Measurements from ENCODE around the gene MICU2. TPM values are rescaled to one million over a fixed set of nuclear protein-coding genes. Genes with fewer than 3 reads are reported as not detected.

The MICU2 gene
- total RNA-seq, 1 donor from 2014 or later = 35.7 TPM

GRCh38 chr13:21538280-21538679 lies 65.7 kb downstream of the MICU2 start:
- DNase-seq (ENCODE audit: extremely low spot score, unreplicated experiment) = no peak
- H3K27me3 Mint-ChIP-seq = no peaks in the 10 kb centered on the region
- no peaks in the 10 kb centered on the region for H3K9me3 Mint-ChIP-seq
- H3K36me3 Mint-ChIP-seq = peaks cover 18% of the 10 kb centered on the region
- TF ChIP-seq, protein P1, sequence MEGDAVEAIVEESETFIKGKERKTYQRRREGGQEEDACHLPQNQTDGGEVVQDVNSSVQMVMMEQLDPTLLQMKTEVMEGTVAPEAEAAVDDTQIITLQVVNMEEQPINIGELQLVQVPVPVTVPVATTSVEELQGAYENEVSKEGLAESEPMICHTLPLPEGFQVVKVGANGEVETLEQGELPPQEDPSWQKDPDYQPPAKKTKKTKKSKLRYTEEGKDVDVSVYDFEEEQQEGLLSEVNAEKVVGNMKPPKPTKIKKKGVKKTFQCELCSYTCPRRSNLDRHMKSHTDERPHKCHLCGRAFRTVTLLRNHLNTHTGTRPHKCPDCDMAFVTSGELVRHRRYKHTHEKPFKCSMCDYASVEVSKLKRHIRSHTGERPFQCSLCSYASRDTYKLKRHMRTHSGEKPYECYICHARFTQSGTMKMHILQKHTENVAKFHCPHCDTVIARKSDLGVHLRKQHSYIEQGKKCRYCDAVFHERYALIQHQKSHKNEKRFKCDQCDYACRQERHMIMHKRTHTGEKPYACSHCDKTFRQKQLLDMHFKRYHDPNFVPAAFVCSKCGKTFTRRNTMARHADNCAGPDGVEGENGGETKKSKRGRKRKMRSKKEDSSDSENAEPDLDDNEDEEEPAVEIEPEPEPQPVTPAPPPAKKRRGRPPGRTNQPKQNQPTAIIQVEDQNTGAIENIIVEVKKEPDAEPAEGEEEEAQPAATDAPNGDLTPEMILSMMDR (conservative IDR thresholded peaks at IDR 0.05) = no peak
- H3K27ac Mint-ChIP-seq = no peak overlapping the region
- H3K4me3 Mint-ChIP-seq = no peak overlapping the region
- H3K4me1 Mint-ChIP-seq (ENCODE audit: unreplicated experiment) = no peaks in the 10 kb centered on the region

GRCh38 chr13:21537105-21537504 lies 66.9 kb downstream of the MICU2 start:
- Mint-ChIP-seq H3K27ac (no peak overlapping the region), H3K27me3 (no peaks in the 10 kb centered on the region), H3K4me1 (ENCODE audit: unreplicated experiment) (no peaks in the 10 kb centered on the region), H3K4me3 (no peak overlapping the region), H3K36me3 (peaks cover 21% of the 10 kb centered on the region), H3K9me3 (no peaks in the 10 kb centered on the region)
- DNase-seq (ENCODE audit: extremely low spot score, unreplicated experiment) = no peak
- TF ChIP-seq, protein P1 (conservative IDR thresholded peaks at IDR 0.05) = no peak

DNA sequence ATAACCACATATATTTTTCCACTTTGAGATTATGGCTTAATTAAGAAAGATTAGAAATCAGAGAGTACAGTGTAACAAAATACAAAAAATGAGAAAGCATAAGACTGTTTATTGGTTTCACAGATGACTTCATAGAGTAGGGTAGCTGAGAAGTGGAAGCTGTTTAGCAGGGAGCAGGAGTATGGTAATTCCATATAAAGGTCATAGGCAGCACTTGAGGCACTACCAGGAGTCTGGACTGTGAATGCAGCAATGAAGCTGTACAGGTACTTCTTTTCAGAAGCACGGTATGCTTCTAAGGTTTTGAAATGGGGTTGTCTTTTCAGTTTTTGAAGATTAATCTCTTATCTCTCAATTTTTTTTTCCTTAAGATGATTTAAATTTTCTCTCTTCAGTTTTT lies 69.2 kb downstream of the MICU2 start:
- DNase-seq (ENCODE audit: extremely low spot score, unreplicated experiment) = no peak
- Mint-ChIP-seq H3K27me3 (no peaks in the 10 kb centered on the region), H3K4me3 (no peak overlapping the region), H3K27ac (no peak overlapping the region), H3K9me3 (no peaks in the 10 kb centered on the region), H3K4me1 (ENCODE audit: unreplicated experiment) (no peaks in the 10 kb centered on the region), H3K36me3 (peaks cover 27% of the 10 kb centered on the region)
- TF ChIP-seq, protein P1 (conservative IDR thresholded peaks at IDR 0.05) = no peak

DNA sequence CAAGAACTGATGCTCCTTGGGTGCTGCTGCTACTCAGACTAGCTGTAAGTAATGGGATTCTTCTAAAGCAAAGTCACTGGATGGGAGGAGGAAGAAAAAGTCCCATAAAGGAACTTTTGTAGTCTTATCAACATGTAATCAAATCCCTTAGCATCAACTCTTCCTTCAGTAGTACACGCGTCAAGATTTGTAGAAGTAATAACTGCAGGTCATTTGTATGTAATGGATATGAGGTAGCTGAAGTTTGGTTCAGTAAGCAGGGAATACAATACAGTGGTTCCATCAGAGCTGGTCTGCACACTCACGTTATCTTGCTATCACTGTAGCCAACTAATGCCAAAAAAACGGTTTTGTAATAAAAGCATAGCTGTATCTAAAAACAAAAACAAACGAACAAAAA lies 72.5 kb downstream of the MICU2 start:
- TF ChIP-seq, protein P1 (conservative IDR thresholded peaks at IDR 0.05) = no peak

GRCh38 chr13:21530656-21531055 lies 73.3 kb downstream of the MICU2 start:
- no peaks in the 10 kb centered on the region for H3K27me3 Mint-ChIP-seq

More for the DNA sequence above, 72.5 kb downstream of the MICU2 start:
- no peak overlapping the region for H3K4me3 Mint-ChIP-seq
- H3K27ac Mint-ChIP-seq = no peak overlapping the region
- H3K9me3 Mint-ChIP-seq = no peaks in the 10 kb centered on the region
- H3K4me1 Mint-ChIP-seq (ENCODE audit: unreplicated experiment) = no peaks in the 10 kb centered on the region
- no peak for DNase-seq (ENCODE audit: extremely low spot score, unreplicated experiment)
- H3K27me3 Mint-ChIP-seq = no peaks in the 10 kb centered on the region
- H3K36me3 Mint-ChIP-seq = peaks cover 9% of the 10 kb centered on the region

More at GRCh38 chr13:21530656-21531055, 73.3 kb downstream of the MICU2 start:
- TF ChIP-seq, protein P1 (conservative IDR thresholded peaks at IDR 0.05) = no peak
- Mint-ChIP-seq H3K27ac (no peak overlapping the region), H3K4me1 (ENCODE audit: unreplicated experiment) (no peaks in the 10 kb centered on the region), H3K4me3 (no peak overlapping the region), H3K36me3 (peaks cover 9% of the 10 kb centered on the region), H3K9me3 (no peaks in the 10 kb centered on the region)
- DNase-seq (ENCODE audit: extremely low spot score, unreplicated experiment) = no peak

Measured in type B pancreatic cell (in vitro differentiated cells).